Natural killer cell (primary cell): Measurements from ENCODE around the gene MTAP. TPM values are rescaled to one million over a fixed set of nuclear protein-coding genes. Genes with fewer than 3 reads are reported as not detected.

Experiments used
- ATAC-seq, 3 donors: fragments of 150-1000 bp in 2 of 3; fragments of 200-7000 bp in 1 of 3; cut with Tn5 transposase; 1 replicate in 1 of 3; 2 replicates in 2 of 3; pipeline ENCODE4 v1.10.0; 2021; ENCODE audit warnings: mild to moderate bottlenecking in 2 of 3, moderate library complexity in 2 of 3
- DNase-seq, 2 donors: peaks; one replicate each; pipeline versions ENCODE4 v3.0.0 to v3.0.0-alpha.2; 2013 to 2021; ENCODE audit warnings: mixed read lengths in 1 of 2
- H3K27ac ChIP-seq: one replicate; pipeline ENCODE4 v1.5.1; 2013; ENCODE audit warnings: mild to moderate bottlenecking, low read length
- H3K27me3 ChIP-seq: one replicate; pipeline ENCODE4 v1.6.1; 2013; ENCODE audit warnings: low read length; ENCODE audit not compliant: control insufficient read depth, insufficient read depth
- H3K36me3 ChIP-seq: one replicate; pipeline ENCODE4 v1.6.1; 2013; ENCODE audit warnings: low read length; ENCODE audit not compliant: control insufficient read depth, insufficient read depth
- H3K4me1 ChIP-seq: one replicate; pipeline ENCODE4 v1.6.1; 2013; ENCODE audit warnings: low read length; ENCODE audit not compliant: control insufficient read depth, insufficient read depth
- H3K4me3 ChIP-seq: one replicate; pipeline ENCODE4 v1.5.1; 2013; ENCODE audit warnings: low read length
- H3K9me3 ChIP-seq: one replicate; pipeline ENCODE4 v1.6.1; 2013; ENCODE audit warnings: low read length; ENCODE audit not compliant: control insufficient read depth, insufficient read depth
- H3K27ac Mint-ChIP-seq, 2 donors: one replicate each; pipeline ENCODE4 v1.8.0; 2022; ENCODE audit warnings: mild to moderate bottlenecking in 2 of 2, mixed read lengths in 2 of 2, moderate library complexity in 1 of 2
- H3K27me3 Mint-ChIP-seq, 2 donors: one replicate each; pipeline ENCODE4 v1.8.0; 2022; ENCODE audit warnings: low read depth in 2 of 2, mixed read lengths in 2 of 2
- H3K36me3 Mint-ChIP-seq: one replicate; pipeline ENCODE4 v1.8.0; 2022; ENCODE audit warnings: mixed read lengths
- H3K4me1 Mint-ChIP-seq, 2 donors: one replicate each; pipeline ENCODE4 v1.8.0; 2022; ENCODE audit warnings: mixed read lengths in 2 of 2
- H3K4me3 Mint-ChIP-seq: one replicate; pipeline ENCODE4 v1.8.0; 2022; ENCODE audit warnings: mild to moderate bottlenecking, moderate library complexity, mixed read lengths
- H3K9me3 Mint-ChIP-seq, 2 donors: one replicate each; pipeline ENCODE4 v1.8.0; 2022; ENCODE audit warnings: mixed read lengths in 2 of 2
- WGBS: methylation state at CpG from one replicate; pipeline ENCODE4 v1.1.7; 2013; ENCODE audit warnings: missing lambda C conversion rate; ENCODE audit not compliant: insufficient coverage; 5-methylcytosine and 5-hydroxymethylcytosine counted together
- intact Hi-C: fragments of 100-400 bp; cut with micrococcal nuclease; formaldehyde crosslinking; loops from one replicate; pipeline ENCODE4 v1.14.2; 2022
- total RNA-seq, 4 donors: library from RNA; stranded (reverse); fragments of 120-200 nt in 1 of 4; gene quantifications; one replicate each; pipeline versions ENCODE4 v1.2.3 to v1.2.4, GENCODE V29; 2013 to 2022
- TF ChIP-seq, protein P1 (sequence below): fragments of 200-600 bp; IDR thresholded peaks from one replicate; pipeline ENCODE4 v1.8.0; 2022; ENCODE audit warnings: antibody characterized with exemption

MTAP gene
- total RNA-seq, 3 donors from 2014 or later (not counting 1 experiment from before 2014, with no cell fraction given) = 19.4 to 20.7 (median 19.6) TPM

DNA sequence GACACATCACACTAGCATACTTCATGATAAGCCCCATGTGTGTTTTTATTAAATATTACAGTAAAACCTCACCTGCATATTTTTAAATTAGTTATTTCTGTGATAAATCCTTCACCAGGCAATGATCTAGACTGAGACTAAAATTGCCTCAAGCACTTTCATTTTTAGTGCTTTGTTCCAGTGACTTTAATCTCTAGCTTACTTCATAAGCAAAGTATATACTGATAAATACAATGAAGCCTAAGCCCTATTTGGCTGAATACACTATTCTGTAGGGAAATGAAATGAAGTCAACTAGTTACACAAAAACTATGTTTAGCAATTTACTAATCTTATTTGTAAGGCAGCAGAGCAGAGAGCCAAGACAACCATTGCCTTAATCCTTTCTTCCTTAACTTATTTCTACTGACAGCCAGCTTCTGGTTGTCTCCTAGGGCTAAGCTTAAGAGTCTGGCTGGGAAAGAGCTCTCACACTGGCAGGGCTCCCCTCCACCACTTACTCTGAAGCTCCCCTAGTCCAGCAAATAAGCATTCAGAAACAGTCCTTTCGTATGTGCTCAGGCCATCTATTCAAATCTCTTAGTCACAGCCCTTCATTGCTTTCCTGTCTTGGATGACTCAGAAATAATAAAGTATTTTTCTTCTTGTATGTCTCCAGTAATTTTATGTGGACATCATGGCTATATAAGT is 31.4 kb upstream of the MTAP start:
- Mint-ChIP-seq H3K9me3 (no peaks in the 10 kb centered on the region), H3K27ac (no peak overlapping the region), H3K4me3 (no peak overlapping the region), H3K4me1 (no peaks in the 10 kb centered on the region), H3K36me3 (no peaks in the 10 kb centered on the region), H3K27me3 (peaks cover 0 to 5% of the 10 kb centered on the region in 2 donors)
- Histone ChIP-seq H3K27me3 (no peaks in the 10 kb centered on the region), H3K4me3 (no peak overlapping the region), H3K4me1 (no peaks in the 10 kb centered on the region), H3K27ac (no peak overlapping the region), H3K36me3 (no peaks in the 10 kb centered on the region), H3K9me3 (no peaks in the 10 kb centered on the region)
- no peak for ATAC-seq
- WGBS = 63% methylated on average over 1 of the region's 1 CpG
- intact Hi-C loops = no loop called here
- DNase-seq = no peak
- TF ChIP-seq, protein P1, sequence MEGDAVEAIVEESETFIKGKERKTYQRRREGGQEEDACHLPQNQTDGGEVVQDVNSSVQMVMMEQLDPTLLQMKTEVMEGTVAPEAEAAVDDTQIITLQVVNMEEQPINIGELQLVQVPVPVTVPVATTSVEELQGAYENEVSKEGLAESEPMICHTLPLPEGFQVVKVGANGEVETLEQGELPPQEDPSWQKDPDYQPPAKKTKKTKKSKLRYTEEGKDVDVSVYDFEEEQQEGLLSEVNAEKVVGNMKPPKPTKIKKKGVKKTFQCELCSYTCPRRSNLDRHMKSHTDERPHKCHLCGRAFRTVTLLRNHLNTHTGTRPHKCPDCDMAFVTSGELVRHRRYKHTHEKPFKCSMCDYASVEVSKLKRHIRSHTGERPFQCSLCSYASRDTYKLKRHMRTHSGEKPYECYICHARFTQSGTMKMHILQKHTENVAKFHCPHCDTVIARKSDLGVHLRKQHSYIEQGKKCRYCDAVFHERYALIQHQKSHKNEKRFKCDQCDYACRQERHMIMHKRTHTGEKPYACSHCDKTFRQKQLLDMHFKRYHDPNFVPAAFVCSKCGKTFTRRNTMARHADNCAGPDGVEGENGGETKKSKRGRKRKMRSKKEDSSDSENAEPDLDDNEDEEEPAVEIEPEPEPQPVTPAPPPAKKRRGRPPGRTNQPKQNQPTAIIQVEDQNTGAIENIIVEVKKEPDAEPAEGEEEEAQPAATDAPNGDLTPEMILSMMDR = no peak

DNA sequence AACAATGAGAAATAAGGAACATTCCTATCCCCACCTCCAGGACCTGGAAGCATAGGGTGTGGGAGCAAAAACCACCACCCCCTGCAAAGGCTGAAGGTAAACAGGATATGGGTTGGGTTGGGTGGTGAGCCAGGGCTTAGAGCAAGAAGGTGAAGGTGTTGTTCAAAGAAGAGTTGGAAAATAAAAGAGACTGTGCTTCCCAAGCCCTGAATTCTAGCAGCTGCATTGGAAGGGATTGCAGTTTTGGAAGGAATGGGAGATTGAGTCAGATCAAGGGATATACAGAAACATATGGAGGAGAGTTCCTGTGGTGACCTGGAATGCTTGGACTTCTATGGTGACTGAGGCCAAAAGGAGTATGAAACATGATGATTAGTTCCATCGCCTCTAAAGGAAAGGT is 24.7 kb upstream of the MTAP start:
- no peak overlapping the region for H3K27ac ChIP-seq
- intact Hi-C loops = no loop called here
- no peaks in the 10 kb centered on the region for H3K27me3 ChIP-seq
- peaks cover 7% of the 10 kb centered on the region for H3K4me1 ChIP-seq
- TF ChIP-seq, protein P1 = no peak
- no peaks in the 10 kb centered on the region for H3K9me3 ChIP-seq
- Mint-ChIP-seq H3K27ac (no peak overlapping the region), H3K36me3 (no peaks in the 10 kb centered on the region), H3K4me3 (no peak overlapping the region), H3K27me3 (peaks cover 0 to 3% of the 10 kb centered on the region in 2 donors), H3K9me3 (no peaks in the 10 kb centered on the region), H3K4me1 (no peaks in the 10 kb centered on the region)
- ATAC-seq = no peak
- 92% methylated on average over 1 of the region's 1 CpG for WGBS
- H3K4me3 ChIP-seq = no peak overlapping the region
- DNase-seq = peak in 1 of 2 donors; percentile 27
- no peaks in the 10 kb centered on the region for H3K36me3 ChIP-seq

DNA sequence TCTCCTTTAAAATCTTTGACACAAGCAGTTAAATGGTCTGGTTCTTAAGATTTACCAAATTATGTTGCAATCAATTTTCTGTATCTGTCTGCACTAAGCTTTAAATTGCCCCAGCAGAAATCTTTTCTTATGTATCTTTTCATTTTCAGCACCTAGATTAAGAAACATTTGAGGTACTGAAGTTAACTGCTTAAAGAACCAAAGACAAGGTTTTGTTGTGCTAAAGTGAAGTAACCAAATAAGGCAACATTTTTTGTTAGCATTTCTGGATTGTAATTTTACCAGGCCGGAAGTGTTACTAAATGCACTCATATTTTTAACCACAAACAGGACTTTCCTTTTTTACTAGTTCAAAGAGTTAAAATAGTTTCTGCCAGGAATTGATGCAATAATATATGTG is 24.1 kb upstream of the MTAP start:
- Mint-ChIP-seq H3K9me3 (no peaks in the 10 kb centered on the region), H3K27me3 (peaks cover 0 to 3% of the 10 kb centered on the region in 2 donors), H3K4me1 (no peaks in the 10 kb centered on the region), H3K4me3 (no peak overlapping the region), H3K36me3 (no peaks in the 10 kb centered on the region), H3K27ac (no peak overlapping the region)
- TF ChIP-seq, protein P1 = no peak
- peaks cover 7% of the 10 kb centered on the region for H3K4me1 ChIP-seq
- DNase-seq (no peak), ATAC-seq (no peak)
- no peak overlapping the region for H3K27ac ChIP-seq
- H3K27me3 ChIP-seq = no peaks in the 10 kb centered on the region
- no peak overlapping the region for H3K4me3 ChIP-seq
- no peaks in the 10 kb centered on the region for H3K9me3 ChIP-seq
- no peaks in the 10 kb centered on the region for H3K36me3 ChIP-seq
- no CpG with 5 or more reads among the region's 1 CpG for WGBS
- intact Hi-C loops = no loop called here

DNA sequence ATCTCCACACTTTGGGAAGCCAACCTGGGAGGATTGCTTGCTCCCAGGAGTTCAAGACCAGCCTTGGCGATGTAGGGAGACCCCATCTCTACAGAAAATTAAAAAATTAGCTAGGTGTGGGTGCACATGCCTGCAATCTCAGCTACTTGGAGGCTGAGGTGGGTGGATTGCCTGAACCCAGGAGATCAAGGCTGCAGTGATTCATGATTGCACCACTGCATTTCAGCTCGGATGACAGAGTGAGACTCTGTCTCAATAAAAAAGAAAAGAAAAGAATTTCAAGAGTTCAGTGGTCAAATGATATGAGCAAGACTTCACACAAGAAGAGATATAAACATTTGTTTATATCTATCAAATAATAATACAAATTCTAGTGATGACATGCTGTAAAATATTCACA is 23.0 kb upstream of the MTAP start:
- TF ChIP-seq, protein P1 = no peak
- no peak for DNase-seq
- H3K27me3 ChIP-seq = no peaks in the 10 kb centered on the region
- Mint-ChIP-seq H3K27me3 (peaks cover 6% of the 10 kb centered on the region in 2 donors), H3K9me3 (no peaks in the 10 kb centered on the region), H3K27ac (no peak overlapping the region), H3K4me3 (no peak overlapping the region), H3K36me3 (no peaks in the 10 kb centered on the region), H3K4me1 (no peaks in the 10 kb centered on the region)
- 81% methylated on average over 2 of the region's 2 CpGs for whole genome bisulfite sequencing
- H3K4me1 ChIP-seq = peaks cover 7% of the 10 kb centered on the region
- H3K9me3 ChIP-seq = no peaks in the 10 kb centered on the region
- ATAC-seq = no peak
- H3K27ac ChIP-seq = no peak overlapping the region
- no peak overlapping the region for H3K4me3 ChIP-seq
- H3K36me3 ChIP-seq = no peaks in the 10 kb centered on the region
- intact Hi-C loops = no loop called here
